Measurements from ENCODE around the gene PDZRN3.

The PDZRN3 gene

DNA sequence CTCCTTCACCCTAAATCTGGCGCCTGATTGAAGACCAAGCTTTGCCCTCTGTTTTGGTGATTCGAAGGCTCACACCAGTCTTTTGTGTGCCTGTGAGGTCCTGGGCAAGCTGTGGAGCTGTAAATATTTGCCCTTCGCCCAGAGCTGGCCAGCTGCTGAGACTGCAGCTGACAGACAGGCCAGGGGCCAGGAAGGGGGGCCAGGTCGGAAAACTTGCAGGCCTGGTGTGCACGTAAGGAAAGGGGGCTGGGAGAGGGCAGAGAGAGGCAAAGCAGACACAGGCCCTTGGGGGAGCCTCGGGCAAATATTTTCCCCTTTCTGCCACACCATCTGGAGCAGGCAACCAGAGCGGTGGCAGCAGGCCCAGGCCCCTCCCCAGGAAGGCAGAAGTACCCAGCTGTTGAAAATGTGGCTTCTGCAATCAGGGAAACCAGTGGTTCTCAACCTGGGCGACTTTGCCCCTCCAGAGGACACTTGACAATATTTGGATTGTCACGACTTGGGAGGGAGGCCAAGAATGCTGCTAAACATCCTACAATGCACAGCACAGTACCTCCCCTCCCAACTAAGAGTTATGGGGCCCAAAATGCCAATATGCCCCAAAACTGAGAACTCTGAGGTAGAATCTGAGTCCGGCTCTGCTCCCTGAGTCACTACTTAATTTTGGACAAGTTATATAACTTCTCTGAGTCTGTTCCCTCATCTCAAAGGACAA lies 2.5 kb downstream of the PDZRN3 start:
- no peak for DNase-seq

DNA sequence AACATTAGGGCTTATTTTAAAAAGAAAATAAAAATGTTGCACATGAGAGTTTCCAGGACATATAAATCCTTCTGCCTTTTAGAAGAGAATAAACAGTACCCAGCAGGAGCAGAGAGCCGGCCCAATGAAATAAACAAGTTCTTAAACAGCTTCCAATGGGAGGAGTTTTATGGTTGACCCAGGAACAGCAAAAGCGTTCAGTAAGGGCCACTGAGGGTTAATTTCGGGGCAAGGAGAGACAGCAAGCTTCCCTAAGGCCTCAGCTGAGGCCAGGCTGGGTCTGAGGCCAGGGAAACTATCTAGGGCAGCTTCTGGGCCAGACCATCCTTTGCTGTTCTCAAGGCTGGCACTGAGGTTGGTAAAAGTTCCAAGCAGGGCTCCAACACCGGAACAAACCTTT lies 3.4 kb downstream of the PDZRN3 start:
- no peak for DNase-seq

DNA sequence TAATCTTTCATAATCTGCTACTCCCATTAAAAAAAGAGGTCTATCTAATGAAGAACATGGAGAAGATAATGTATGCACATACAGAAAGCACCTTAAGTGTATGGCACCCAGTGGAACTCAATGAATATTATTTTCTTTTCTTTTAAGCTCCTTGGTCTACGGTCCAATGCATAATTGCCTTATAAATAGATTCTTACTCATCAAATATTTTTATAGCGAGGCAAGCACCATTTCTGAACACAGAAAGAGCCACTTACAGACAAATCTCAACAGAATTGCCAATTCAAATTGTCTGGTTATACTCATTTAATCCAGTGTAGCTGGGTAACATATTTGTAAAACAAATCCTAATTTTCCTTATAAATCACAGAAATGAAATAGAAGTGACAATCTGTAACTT lies 6.3 kb downstream of the PDZRN3 start:
- no peak for DNase-seq

DNA sequence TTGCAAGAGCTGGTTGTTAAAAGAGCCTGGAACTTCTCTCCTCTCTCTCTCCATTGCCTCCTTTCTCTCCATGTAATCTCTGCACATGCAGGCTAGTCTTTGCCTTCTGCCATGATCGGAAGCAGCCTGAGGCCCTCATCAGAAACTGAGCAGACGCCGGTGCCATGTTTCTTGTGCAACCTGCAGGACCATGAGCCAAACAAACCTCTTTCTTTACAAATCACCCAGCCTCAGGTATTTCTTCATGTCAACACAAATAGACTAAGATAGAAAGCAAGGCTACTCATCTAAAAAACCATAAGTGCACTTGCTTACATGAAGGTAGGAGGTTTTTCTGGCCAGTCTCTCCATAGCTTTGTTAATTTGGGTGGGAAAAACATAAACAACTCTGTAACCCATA lies 8.7 kb downstream of the PDZRN3 start:
- DNase-seq = no peak

DNA sequence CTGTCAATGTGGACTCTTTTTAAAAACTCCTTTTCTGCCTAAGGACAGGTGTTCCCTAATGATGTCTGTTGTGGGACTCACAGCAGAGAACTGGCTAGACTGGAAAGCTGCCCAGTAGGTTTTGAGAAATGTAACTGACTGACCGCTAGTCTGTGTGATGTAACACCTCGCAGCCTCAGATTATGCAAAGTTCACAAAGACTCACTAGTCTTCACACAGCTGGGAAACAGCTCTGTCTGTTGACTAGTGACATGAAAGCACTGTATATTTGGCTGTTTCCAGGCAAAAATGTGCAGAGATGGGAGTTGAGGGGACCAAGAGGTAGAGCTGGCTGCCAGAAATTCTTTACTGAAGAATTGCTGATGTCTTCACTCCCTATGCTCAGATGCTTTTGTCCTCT lies 10.3 kb downstream of the PDZRN3 start:
- no peak for DNase-seq

DNA sequence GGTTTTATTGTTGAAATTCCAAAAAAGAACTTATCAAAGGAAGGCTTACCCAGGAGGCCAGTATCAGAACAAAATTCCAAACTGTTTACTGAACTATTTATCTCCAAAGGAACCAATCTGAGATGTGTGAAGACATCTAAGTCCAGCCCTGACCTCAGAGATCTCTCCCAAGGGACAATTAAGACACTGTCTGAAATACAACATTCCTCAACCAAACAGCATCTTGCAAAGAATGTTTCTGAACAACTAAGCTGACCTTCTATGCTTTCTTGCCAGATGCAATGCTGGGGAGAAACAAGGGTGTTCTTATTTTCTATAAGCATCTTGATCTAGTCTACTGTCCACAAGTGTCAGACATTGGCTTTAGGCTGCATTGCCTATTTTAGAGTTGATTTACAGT lies 13.6 kb downstream of the PDZRN3 start:
- no peak for DNase-seq

DNA sequence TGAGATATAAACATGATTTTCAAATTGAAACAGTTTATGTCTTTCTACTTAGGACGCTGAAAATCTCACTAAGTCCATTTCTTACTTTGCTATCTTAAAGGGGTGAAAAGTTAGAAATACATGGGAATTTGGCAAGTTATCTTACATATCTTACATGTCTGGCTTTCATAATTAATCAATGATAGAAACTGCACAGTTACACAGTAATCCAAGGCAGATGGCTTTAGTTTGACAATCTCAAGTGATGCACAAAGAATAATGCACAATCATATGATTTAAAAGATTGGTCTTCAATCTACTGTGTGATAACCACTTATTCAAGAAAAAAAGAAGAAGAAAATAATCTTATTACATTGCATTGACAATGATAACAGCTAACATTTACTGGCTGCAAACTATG lies 14.2 kb downstream of the PDZRN3 start:
- no peak for DNase-seq

DNA sequence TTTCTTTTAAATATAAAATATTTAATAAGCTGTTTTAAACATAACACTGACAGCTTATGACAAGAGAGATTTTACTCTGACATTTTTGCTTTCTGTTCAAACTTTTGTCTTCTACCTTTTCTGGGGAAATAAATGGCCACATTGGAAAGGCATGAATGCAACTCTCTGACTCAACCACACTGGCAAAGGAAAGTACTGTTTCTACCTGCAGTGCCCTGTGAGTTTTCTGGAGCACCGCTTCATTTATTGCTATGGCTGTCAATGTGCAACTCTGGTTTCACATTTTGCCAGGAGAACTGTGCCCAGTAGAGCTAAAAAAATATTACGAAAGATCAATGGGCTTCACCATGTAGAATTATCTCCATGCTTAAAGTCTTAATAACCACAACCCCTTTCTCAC lies 15.1 kb downstream of the PDZRN3 start:
- DNase-seq = no peak

DNA sequence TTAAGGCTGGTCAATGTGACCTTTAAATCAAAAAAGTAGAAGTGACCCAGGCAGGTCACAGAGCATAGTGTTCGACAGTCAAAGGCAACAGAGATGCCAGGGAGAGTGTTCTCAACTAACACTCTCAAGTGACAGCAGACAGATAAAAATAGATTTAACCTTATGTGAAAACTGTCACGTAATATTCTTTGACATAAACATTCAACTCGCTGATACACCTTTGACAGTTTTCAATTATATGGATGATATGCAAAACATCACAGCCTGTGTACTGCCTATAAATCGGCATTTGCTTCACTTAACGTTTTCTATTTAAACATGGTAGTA lies 15.5 kb downstream of the PDZRN3 start:
- no peak for DNase-seq

DNA sequence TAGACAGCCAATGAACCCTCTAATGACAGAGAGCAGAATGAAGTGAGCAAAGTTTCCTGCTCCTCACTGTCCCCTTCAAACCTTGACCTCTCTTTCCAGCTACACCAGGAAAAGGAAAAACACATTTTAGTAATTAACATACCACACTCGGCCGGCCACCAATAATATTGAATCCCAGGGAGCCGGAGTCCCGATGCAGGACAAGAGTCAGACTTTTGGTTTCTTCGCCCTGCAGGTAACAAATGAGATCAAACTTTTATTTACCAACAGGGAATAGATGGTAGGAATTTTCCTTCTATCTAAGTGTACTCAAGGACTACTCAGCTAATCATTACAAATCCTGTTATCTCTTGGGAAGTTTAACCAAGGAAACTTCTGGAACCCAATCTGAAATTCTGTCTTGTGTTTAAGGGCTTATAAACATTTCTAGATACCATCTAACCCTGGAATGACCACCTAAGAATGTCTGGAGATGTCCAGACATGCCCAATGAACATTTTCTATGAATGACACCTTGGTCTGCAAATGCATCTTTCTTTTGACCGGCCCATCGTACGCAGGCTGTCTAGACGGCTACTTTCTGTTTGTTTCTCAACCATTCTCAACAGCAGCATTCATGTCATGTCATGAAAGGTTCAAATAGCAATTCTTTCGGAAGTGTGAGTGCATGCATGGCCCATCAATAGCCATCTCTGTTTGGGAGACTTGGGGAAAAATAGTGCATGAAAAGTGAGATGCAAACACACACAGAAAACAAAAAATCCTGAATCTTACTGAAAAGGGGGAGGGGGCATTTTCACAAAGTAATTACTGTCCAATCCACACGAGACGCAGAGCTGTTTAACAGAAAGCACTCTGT lies 16.1 kb downstream of the PDZRN3 start:
- DNase-seq = no peak

DNA sequence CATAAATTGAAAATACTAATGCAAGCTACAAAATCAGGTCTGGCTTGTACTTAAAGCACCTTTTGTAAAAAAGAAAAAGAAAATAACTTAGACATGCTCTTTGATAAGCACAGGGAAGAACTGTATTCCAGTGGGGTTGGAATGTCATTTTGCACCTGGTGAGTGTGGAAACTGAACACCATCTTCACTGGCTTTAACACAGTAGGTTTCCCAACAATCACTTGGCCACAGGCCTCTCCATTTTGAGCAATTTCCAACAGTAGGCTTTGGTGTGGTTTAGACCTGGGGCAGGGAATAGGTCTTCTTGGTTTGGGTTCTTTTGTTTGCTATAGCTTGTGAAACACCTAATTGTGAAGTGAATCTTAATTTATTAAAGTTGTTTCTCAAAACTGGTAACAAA lies 18.9 kb downstream of the PDZRN3 start:
- DNase-seq = no peak

DNA sequence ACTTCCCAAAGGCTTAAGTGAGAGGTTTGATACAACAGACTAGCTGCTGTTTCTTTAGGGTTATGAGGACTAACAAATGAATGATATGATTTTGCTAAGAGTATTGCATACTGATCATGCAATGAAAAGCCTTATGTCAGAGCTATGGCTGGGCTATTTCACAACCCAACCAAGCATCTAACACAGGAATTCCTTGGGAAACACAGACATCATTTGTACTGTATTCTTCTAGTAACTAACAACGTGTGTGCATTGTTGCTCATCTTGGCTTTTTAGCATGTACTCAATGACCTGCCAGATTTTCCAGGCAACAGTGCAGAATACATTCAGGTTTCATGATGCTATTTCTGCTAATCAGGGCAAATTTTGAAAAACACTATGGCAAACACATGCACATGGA lies 19.3 kb downstream of the PDZRN3 start:
- DNase-seq = no peak

DNA sequence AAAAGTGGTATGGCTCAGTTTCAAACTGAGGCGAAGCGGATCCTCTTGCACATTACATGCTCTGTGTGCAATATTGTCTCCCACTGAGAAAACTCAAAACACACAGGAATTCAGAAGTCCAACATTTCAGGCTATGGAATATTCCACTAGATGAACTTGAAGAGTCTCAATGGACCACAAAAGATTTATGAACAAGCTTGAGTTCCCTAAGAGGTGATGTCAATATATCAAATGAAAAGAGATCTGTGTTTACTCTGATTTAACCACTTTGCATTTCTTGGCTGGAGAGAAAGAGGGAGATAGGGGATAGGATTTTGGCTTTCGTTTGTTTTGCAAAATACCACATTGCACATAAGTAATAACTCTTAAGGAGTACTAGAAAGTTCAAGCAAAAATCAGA lies 20.3 kb downstream of the PDZRN3 start:
- DNase-seq = no peak

DNA sequence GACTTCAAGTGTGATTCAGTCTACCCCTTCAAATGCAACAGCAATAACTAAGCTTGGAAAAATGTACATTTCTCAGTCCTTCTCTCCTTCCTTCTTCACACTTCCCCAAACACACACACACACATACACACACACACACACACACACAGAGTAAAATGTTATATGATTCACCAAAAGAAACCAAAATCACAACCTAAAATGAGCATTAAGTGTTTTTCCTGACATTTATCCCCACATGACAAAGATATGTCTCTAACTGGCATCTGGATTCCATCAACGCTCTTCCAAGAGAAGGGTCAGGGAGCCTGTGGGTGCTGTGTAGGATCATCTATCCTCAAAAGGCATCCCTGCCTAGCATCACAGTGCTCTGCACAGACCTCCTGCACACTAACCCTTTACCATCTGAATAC lies 21.0 kb downstream of the PDZRN3 start:
- no peak for DNase-seq

DNA sequence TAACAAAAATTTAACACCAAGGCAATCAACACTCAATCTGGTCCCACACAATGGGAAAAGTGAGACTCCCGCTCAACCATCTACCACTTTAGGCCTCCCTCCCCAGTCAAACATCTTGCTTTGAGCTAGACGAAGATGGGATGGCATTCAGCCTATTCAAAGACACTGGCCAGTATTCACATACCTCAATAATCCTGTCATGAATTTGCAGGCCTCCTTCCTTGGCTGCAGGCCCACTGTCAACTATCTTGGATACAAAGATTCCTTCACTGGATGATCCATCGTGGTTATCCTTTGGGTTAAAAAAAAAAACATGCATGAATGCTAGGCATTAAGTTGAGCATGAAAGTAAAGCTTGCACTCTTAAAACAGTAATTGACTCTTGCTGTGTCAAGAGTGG lies 22.6 kb downstream of the PDZRN3 start:
- DNase-seq = no peak

DNA sequence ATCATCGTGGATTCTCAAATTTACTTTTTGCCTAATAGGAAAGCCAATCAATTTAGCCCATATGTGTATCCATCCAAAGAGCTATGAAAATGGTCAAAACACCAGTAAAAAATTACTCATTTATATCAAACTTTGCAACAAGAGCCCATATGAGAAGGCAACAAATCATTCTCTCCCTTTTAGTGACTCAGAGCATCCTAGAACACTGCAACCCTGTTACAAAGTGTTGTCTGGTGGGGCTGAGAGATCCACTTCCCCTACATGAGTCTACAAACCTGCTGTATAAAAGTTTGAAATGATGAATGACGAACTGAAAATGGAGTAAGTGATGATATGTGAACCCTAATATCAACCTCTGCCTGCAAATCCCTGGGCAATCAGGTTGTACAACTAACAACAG lies 23.3 kb downstream of the PDZRN3 start:
- DNase-seq = no peak

DNA sequence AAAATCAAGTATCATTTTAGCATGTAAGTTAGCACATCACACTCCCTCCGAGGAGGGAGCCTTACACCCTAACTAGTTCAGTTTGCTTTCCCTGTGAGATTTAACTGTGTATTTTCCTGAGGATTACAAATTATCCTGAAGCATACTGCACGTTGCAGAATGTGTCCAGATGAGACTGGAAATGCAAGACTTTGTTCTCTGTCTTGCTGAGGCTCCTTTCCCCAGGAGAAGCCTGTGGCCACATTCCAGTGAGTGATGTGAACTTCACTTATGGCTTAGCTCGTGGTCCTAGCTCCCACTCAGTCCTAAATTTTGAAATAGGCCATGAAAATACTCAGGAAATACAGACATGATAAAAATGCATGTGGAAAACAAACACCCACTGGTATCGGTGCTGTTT lies 23.7 kb downstream of the PDZRN3 start:
- DNase-seq = no peak

DNA sequence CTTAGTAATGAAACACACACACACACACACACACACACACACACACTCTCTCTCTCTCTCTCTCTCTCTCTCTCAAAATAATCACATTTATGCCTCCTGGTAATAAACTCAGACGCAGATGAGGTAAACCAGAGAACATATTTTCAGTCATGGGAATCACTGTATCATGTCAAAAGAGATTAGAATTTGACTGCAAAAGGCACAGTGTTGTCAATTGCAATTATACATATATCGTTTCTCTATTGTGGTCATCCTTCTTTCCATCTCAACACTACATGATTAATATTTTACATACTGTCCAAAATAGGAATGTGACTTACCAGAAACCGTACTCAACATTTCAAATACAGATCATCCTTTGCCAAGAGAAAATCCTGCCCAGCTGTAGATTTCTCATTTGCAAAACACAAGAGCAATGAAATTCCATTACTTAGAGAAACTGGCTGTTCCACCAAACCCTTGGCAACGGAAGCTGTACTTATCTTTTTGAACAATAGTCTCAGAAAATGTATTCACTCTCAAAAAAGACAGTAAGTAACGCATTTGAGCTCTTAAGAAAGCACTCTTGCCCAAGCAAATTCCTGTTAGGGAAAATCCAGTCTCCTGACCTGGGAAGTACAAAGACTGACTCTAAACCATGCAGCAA lies 24.3 kb downstream of the PDZRN3 start:
- DNase-seq = no peak

DNA sequence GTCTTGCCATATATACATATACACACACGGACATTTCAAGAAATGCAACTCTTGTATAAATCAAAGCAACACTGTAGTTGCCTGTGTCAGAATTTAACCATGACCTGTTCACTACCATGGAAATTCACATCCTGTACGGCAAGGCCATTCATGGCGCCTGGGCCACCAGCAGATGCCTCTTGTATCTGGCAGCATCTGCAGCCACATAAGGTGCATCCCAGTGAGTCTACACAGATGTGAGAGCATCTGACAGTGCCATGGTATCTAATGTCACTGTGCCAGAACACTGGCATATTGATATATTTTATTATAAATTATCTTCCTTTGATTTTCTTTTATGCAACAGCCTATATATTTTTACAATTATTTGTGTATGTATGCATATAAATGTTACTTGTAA lies 25.1 kb downstream of the PDZRN3 start:
- DNase-seq = no peak

DNA sequence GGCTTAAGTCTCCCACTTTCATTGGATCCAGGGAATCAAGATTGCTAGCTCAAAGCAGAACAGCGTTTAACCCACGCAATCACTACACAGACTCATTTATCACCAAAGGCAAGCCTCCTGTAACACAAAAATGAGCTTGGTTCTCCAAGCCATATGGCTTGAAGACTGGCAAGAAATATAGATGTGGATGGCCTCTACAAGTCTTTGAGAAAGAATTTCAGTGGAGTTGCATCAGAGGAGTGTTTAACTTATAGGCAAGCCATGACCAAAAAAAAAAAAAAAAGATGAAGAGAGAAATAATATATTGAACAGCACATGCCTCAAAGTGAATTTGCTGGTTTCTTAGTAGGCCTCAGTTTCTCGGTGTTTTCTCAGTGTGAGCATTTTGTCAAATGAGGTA lies 27.3 kb downstream of the PDZRN3 start:
- no peak for DNase-seq

DNA sequence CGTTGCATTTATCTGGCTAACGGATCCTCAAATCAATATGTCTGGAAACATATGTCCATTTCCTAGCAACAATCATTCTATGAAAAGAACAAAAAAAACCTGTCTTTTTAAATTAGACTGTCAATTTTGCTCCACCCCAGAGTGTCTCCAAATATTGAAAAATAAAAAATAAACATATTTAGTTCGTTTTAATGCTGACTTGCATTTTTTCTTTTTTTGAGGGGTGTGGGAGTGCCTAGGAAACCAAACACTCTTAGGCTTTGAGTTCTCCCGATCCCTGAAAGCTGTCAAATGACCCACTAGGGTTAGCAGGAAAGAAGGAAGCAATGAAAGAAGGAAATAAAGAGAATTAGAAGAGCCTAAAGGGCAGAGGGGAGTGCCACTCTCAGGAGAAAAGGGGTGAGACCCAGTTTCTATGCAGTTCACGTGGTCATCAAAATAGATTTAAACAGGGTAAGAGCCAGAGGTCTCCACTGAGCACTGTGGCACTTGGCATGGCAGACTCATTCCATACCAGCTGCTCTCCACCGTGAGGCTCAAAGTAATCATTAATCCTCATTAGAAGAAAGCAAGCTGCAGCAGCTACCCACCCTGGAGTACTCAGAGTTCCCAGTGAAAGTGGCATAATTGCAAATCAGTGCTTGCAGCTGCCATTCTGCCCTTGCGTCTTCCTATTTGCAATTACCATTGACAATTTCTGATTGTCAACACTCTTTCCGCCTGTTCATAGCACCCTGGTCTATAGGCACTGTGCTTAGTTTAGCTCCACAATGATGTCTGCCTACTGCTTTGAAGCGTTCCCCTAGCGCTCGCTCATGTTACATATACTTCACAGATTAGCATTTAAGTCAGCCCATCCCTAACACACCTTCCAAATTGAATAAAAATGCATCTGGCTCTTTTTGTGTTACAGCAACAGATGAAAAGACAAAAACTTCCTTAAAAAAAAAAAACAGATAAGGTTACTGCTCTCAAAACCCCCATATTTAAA lies 32.3 kb downstream of the PDZRN3 start:
- DNase-seq = no peak

DNA sequence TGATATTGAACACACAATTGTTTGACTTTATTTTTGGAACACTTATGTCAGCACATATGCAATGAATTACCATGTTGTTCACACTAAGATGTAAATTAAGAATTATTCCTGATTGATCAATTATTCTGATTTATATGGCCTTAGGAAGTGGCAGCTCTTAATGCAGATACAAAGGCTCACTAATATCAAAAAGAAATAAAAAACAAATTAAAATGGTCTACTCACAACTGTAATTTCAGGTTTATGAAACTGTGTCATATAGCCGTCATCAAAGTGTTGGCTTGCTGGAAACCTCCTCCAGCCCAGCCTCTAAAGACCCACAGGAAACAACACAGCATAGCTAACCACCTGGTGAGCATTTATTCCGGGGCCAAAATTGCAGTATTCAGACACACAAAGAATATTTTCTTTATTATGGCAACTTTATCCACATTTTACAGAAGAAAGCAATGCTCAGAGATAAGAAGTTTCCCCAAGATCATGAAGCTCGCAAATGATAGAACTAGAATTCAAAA lies 33.4 kb downstream of the PDZRN3 start:
- DNase-seq = no peak

DNA sequence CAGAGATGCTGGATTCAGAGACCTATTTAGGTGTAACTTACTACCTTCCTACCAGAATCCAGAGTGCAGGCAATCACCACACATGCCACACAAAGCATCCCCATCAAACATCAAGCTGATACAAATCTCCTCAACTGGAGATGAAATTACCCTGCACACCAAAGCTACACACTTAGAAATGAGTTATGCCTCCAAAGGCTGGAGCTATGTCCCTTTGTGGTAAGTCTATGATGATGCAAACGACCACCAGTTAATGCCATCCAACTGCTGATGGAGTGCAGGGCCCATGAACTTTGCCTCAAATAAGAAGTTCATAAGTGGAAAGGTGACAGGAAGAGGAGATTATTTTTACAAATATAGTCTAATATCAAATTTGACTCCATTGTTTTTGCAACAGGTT lies 38.1 kb downstream of the PDZRN3 start:
- no peak for DNase-seq

Measured in stimulated activated CD4-positive, alpha-beta T cell treated with anti-CD3 and anti-CD28 coated beads, Interleukin-4, amount 100 ng/mL, for 1 hour (primary cell).